ENCODE data around the gene ZBTB16. TPM values are rescaled to one million over a fixed set of nuclear protein-coding genes. Genes with fewer than 3 reads are reported as not detected.

The ZBTB16 gene
- total RNA-seq, 4 donors from 2014 or later, result 25.5 to 302 (median 151) TPM

GRCh38 chr11:114058026-114058706 lies 1.3 kb upstream of the ZBTB16 start:
- TF ChIP-seq CTCF (IDR thresholded peaks at IDR 0.05) (no peak), POLR2A (IDR thresholded peaks at IDR 0.05) (no peak)
- Histone ChIP-seq H3K4me3 (peak overlapping the region in 1 of 2 donors; percentile 98), H3K27ac (peak overlapping the region; percentile 99 to 100), H3K36me3 (no peaks in the 10 kb centered on the region), H3K27me3 (no peaks in the 10 kb centered on the region), H3K4me1 (peaks cover 0 to 2% of the 10 kb centered on the region in 2 donors), H3K9me3 (no peaks in the 10 kb centered on the region)
- intact Hi-C loops (cut with DNase I; ENCODE audit: low total_unique reads), result loop anchor here (5.0 kb wide), 1 partner anchor 204 kb away; no protein-coding TSS in a partner anchor
- DNase-seq, result peak in 1 of 2 donors; percentile 57

- H3K9me3 ChIP-seq, result no peaks in the 10 kb centered on the region
- no peaks in the 10 kb centered on the region for H3K36me3 ChIP-seq
- no peaks in the 10 kb centered on the region for H3K27me3 ChIP-seq
- H3K4me1 ChIP-seq, result peaks cover 2 to 5% of the 10 kb centered on the region in 2 donors
- TF ChIP-seq POLR2A (IDR thresholded peaks at IDR 0.05), result no peak
- no peak for TF ChIP-seq CTCF (IDR thresholded peaks at IDR 0.05)
- peak overlapping the region; percentile 52 to 98 for H3K4me3 ChIP-seq
- peak in 1 of 2 donors; percentile 69 for DNase-seq
- intact Hi-C loops (cut with DNase I; ENCODE audit: low total_unique reads), result loop anchor here (5.0 kb wide), 1 partner anchor 203 kb away; no protein-coding TSS in a partner anchor
- H3K27ac ChIP-seq, result peak overlapping the region; percentile 99 to 100
These were observed 637 bp upstream of the ZBTB16 start for GRCh38 chr11:114058871-114059277.

GRCh38 chr11:114059984-114060391 lies 477 bp downstream of the ZBTB16 start:
- H3K4me3 ChIP-seq, result peak overlapping the region; percentile 98
- DNase-seq, result peak in 1 of 2 donors; percentile 55
- peaks cover 2 to 16% of the 10 kb centered on the region in 2 donors for H3K4me1 ChIP-seq
- no peaks in the 10 kb centered on the region for H3K36me3 ChIP-seq
- TF ChIP-seq POLR2A (IDR thresholded peaks at IDR 0.05), result no peak
- no peak for TF ChIP-seq CTCF (IDR thresholded peaks at IDR 0.05)
- no peaks in the 10 kb centered on the region for H3K27me3 ChIP-seq
- intact Hi-C loops (cut with DNase I; ENCODE audit: low total_unique reads), result loop anchor here (5.0 to 10.0 kb wide), 2 partner anchors 65 to 202 kb away; no protein-coding TSS in a partner anchor
- H3K27ac ChIP-seq, result peak overlapping the region; percentile 99 to 100
- no peaks in the 10 kb centered on the region for H3K9me3 ChIP-seq

GRCh38 chr11:114060392-114061047 lies 1.0 kb downstream of the ZBTB16 start:
- intact Hi-C loops (cut with DNase I; ENCODE audit: low total_unique reads), result loop anchor here (10.0 kb wide), 1 partner anchor 64 kb away; no protein-coding TSS in a partner anchor
- Histone ChIP-seq H3K27me3 (no peaks in the 10 kb centered on the region), H3K9me3 (no peaks in the 10 kb centered on the region), H3K27ac (peak overlapping the region; percentile 99 to 100), H3K4me1 (peaks cover 2 to 16% of the 10 kb centered on the region in 2 donors), H3K36me3 (no peaks in the 10 kb centered on the region), H3K4me3 (peak overlapping the region; percentile 98)
- DNase-seq, result no peak
- TF ChIP-seq POLR2A (IDR thresholded peaks at IDR 0.05) (peak in 1 of 2 donors; percentile 39), CTCF (IDR thresholded peaks at IDR 0.05) (peak in 1 of 4 experiments; percentile 10)

All from uterus (tissue), 4 donors.